Liver (tissue), 9 donors: ENCODE results near the gene TMEM190. TPM values are rescaled to one million over a fixed set of nuclear protein-coding genes. Genes with fewer than 3 reads are reported as not detected.

Experiments
- DNase-seq: peaks from one replicate; pipeline ENCODE4 v3.0.0-alpha.2; 2017; ENCODE audit warnings: low spot score
- H3K27ac ChIP-seq, 2 donors: one replicate each; pipeline ENCODE4 v1.7.0; 2013; ENCODE audit warnings: inconsistent platforms in 2 of 2, low read length in 2 of 2, control low read depth in 1 of 2, low read depth in 1 of 2, mild to moderate bottlenecking in 1 of 2
- H3K27me3 ChIP-seq, 4 donors: one replicate each; pipeline versions ENCODE4 v1.6.1 to v1.7.0; 2013; ENCODE audit warnings: low read length in 3 of 4, inconsistent platforms in 1 of 4, mild to moderate bottlenecking in 1 of 4, moderate library complexity in 1 of 4; ENCODE audit not compliant: control insufficient read depth in 4 of 4, insufficient read depth in 4 of 4
- H3K36me3 ChIP-seq, 4 donors: one replicate each; pipeline versions ENCODE4 v1.6.1 to v1.7.0; 2013; ENCODE audit warnings: low read length in 3 of 4, mild to moderate bottlenecking in 3 of 4, low read depth in 1 of 4, moderate library complexity in 1 of 4; ENCODE audit not compliant: control insufficient read depth in 4 of 4, insufficient read depth in 3 of 4
- H3K4me1 ChIP-seq, 4 donors: one replicate each; pipeline versions ENCODE4 v1.6.1 to v1.7.0; 2013; ENCODE audit warnings: low read length in 3 of 4, mild to moderate bottlenecking in 3 of 4, moderate library complexity in 1 of 4; ENCODE audit not compliant: control insufficient read depth in 4 of 4, insufficient read depth in 4 of 4
- H3K4me3 ChIP-seq, 3 donors: one replicate each; pipeline versions ENCODE4 v1.6.1 to v1.7.0; 2013; ENCODE audit warnings: low read length in 3 of 3, control low read depth in 1 of 3, low read depth in 1 of 3, mild to moderate bottlenecking in 1 of 3
- H3K9ac ChIP-seq, 2 donors: one replicate each; pipeline ENCODE4 v1.7.0; 2013; ENCODE audit warnings: low read length in 2 of 2, mild to moderate bottlenecking in 2 of 2, moderate library complexity in 2 of 2, control low read depth in 1 of 2, low read depth in 1 of 2
- H3K9me3 ChIP-seq, 4 donors: one replicate each; pipeline versions ENCODE4 v1.6.1 to v1.7.0; 2013; ENCODE audit warnings: low read length in 3 of 4; ENCODE audit not compliant: control insufficient read depth in 4 of 4
- ATF3 ChIP-seq: IDR thresholded peaks from 2 replicates; pipeline ENCODE4 v1.6.1; 2016; ENCODE audit warnings: antibody characterized with exemption
- CTCF ChIP-seq: fragments of 150-350 bp; IDR thresholded peaks from 2 replicates; pipeline ENCODE4 v1.5.1; 2017; ENCODE audit warnings: improper control_type of control experiment, low read depth, low read length; ENCODE audit not compliant: missing input control
- EGR1 ChIP-seq, 2 donors: IDR thresholded peaks; 2 replicates each; pipeline ENCODE4 v1.6.1; 2016 to 2018; ENCODE audit warnings: antibody characterized with exemption in 2 of 2, low read depth in 2 of 2
- FOXA1 ChIP-seq: IDR thresholded peaks from 2 replicates; pipeline ENCODE4 v1.6.1; 2016; ENCODE audit warnings: antibody characterized with exemption
- FOXA2 ChIP-seq: IDR thresholded peaks from 2 replicates; pipeline ENCODE4 v1.6.1; 2016; ENCODE audit warnings: antibody characterized with exemption
- GABPA ChIP-seq, 2 donors: IDR thresholded peaks in 1 of 2; conservative IDR thresholded peaks in 1 of 2; 2 replicates each; pipeline ENCODE4 v1.6.1; 2016; ENCODE audit warnings: antibody characterized with exemption in 2 of 2, mild to moderate bottlenecking in 1 of 2, moderate library complexity in 1 of 2
- HNF4A ChIP-seq, 2 donors: conservative IDR thresholded peaks; 2 replicates each; pipeline ENCODE4 v1.6.1; 2016; ENCODE audit warnings: antibody characterized with exemption in 2 of 2, mild to moderate bottlenecking in 2 of 2
- JUND ChIP-seq, 2 donors: IDR thresholded peaks; 2 replicates each; pipeline ENCODE4 v1.6.1; 2016; ENCODE audit warnings: antibody characterized with exemption in 2 of 2
- MAX ChIP-seq: IDR thresholded peaks from 2 replicates; pipeline ENCODE4 v1.6.1; 2016; ENCODE audit warnings: antibody characterized with exemption
- NR2F2 ChIP-seq: IDR thresholded peaks from 2 replicates; pipeline ENCODE4 v1.6.1; 2016; ENCODE audit warnings: antibody characterized with exemption
- RAD21 ChIP-seq, 2 donors: IDR thresholded peaks; 2 replicates each; pipeline ENCODE4 v1.6.1; 2016; ENCODE audit warnings: antibody characterized with exemption in 2 of 2, mild to moderate bottlenecking in 2 of 2
- REST ChIP-seq: IDR thresholded peaks from 2 replicates; pipeline ENCODE4 v1.6.1; 2016; ENCODE audit warnings: antibody characterized with exemption, mild to moderate bottlenecking
- RXRA ChIP-seq, 2 donors: IDR thresholded peaks; 2 replicates each; pipeline ENCODE4 v1.6.1; 2017 to 2018; ENCODE audit warnings: antibody characterized with exemption in 2 of 2, mild to moderate bottlenecking in 1 of 2
- SP1 ChIP-seq: IDR thresholded peaks from 2 replicates; pipeline ENCODE4 v1.6.1; 2018; ENCODE audit warnings: antibody characterized with exemption, mild to moderate bottlenecking
- YY1 ChIP-seq: IDR thresholded peaks from 2 replicates; pipeline ENCODE4 v1.6.1; 2016; ENCODE audit warnings: antibody characterized with exemption, mild to moderate bottlenecking
- ZBTB33 ChIP-seq: IDR thresholded peaks from 2 replicates; pipeline ENCODE4 v1.6.1; 2016; ENCODE audit warnings: antibody characterized with exemption
- WGBS: extraction: QIAGEN DNeasy Blood & Tissue Kit; methylation state at CpG from one replicate; pipeline ENCODE4 v1.1.7; 2013; 5-methylcytosine and 5-hydroxymethylcytosine counted together
- polyA plus RNA-seq, 2 donors: library from polyadenylated mRNA; stranded (reverse) in 1 of 2; unstranded in 1 of 2; fragments of 200-250 nt in 1 of 2; fragments of >200 nt in 1 of 2; fragmentation: Nextera tagmentation in 1 of 2; extraction: Ambion mirVana in 1 of 2; gene quantifications; one replicate each; pipeline versions ENCODE4 v1.2.1 to v1.2.3, GENCODE V29; 2013 to 2015
- total RNA-seq, 2 donors: library from RNA; depleted of rRNA; stranded (reverse); fragments of >200 nt; gene quantifications; one replicate each; pipeline ENCODE4 v1.2.3, GENCODE V29; 2014
- donor health status: healthy.
- donor health status: healthy.
- donor health status: healthy.
- donor health status: healthy.
- donor health status: healthy.

TMEM190 gene
- total and polyA plus RNA-seq, 4 donors, result not detected

GRCh38 chr19:55423225-55424005 lies 46.8 kb downstream of the TMEM190 start:
- TF ChIP-seq JUND (IDR thresholded peaks at IDR 0.05) (no peak), ATF3 (no peak), HNF4A (conservative IDR thresholded peaks at IDR 0.05) (no peak), REST (no peak), MAX (no peak), FOXA2 (no peak), CTCF (no peak), RXRA (IDR thresholded peaks at IDR 0.05) (no peak), FOXA1 (no peak), GABPA (IDR thresholded peaks at IDR 0.05 in 1 of 2, conservative IDR thresholded peaks at IDR 0.05 in 1 of 2) (no peak), YY1 (no peak), ZBTB33 (no peak), NR2F2 (no peak), SP1 (no peak)
- no peaks in the 10 kb centered on the region for H3K27me3 ChIP-seq

GRCh38 chr19:55424518-55424917 lies 47.9 kb downstream of the TMEM190 start:
- no peak for DNase-seq
- no peak overlapping the region for H3K9ac ChIP-seq
- H3K4me1 ChIP-seq, result no peaks in the 10 kb centered on the region
- no peak overlapping the region for H3K27ac ChIP-seq
- no peaks in the 10 kb centered on the region for H3K9me3 ChIP-seq
- 76% methylated on average over 3 of the region's 3 CpGs for WGBS
- H3K27me3 ChIP-seq, result no peaks in the 10 kb centered on the region
- H3K36me3 ChIP-seq, result no peaks in the 10 kb centered on the region
- no peak overlapping the region for H3K4me3 ChIP-seq
- TF ChIP-seq RAD21 (IDR thresholded peaks at IDR 0.05), result no peak
- TF ChIP-seq RXRA (IDR thresholded peaks at IDR 0.05), result no peak
- TF ChIP-seq GABPA (IDR thresholded peaks at IDR 0.05 in 1 of 2, conservative IDR thresholded peaks at IDR 0.05 in 1 of 2), result no peak
- TF ChIP-seq YY1, result no peak
- TF ChIP-seq HNF4A (conservative IDR thresholded peaks at IDR 0.05), result no peak
- no peak for TF ChIP-seq EGR1 (IDR thresholded peaks at IDR 0.05; ENCODE audit: low read depth in 2 of 2)
- no peak for TF ChIP-seq CTCF
- TF ChIP-seq ATF3, result no peak
- TF ChIP-seq REST, result no peak
- no peak for TF ChIP-seq FOXA2

More at GRCh38 chr19:55423225-55424005, 46.8 kb downstream of the TMEM190 start:
- H3K4me3 ChIP-seq, result no peak overlapping the region
- H3K4me1 ChIP-seq, result no peaks in the 10 kb centered on the region
- no peak overlapping the region for H3K9ac ChIP-seq
- H3K9me3 ChIP-seq, result no peaks in the 10 kb centered on the region
- no peak overlapping the region for H3K27ac ChIP-seq
- 76% methylated on average over 13 of the region's 13 CpGs for WGBS
- no peak for DNase-seq
- no peaks in the 10 kb centered on the region for H3K36me3 ChIP-seq
